HepG2 (cell line): Measurements from ENCODE around the gene PPP2R5D. TPM values are rescaled to one million over a fixed set of nuclear protein-coding genes. Genes with fewer than 3 reads are reported as not detected.

ENCODE experiments used
- ARID5B ChIP-seq: IDR thresholded peaks from 2 replicates; pipeline ENCODE4 v1.4.0; 2020; ENCODE audit warnings: mild to moderate bottlenecking, missing genetic modification reagents
- CHCHD3 ChIP-seq: sonication (generic); formaldehyde crosslinking; IDR thresholded peaks from 2 replicates; pipeline ENCODE4 v1.8.0; 2022; ENCODE audit warnings: mild to moderate bottlenecking, missing genetic modification reagents, moderate library complexity
- DMTF1 ChIP-seq: sonication (generic); formaldehyde crosslinking; IDR thresholded peaks from 2 replicates; pipeline ENCODE4 v1.4.0; 2020; ENCODE audit warnings: mild to moderate bottlenecking, missing genetic modification reagents
- ETV5 ChIP-seq: IDR thresholded peaks from 2 replicates; pipeline ENCODE4 v1.6.1; 2018; ENCODE audit warnings: missing biosample characterization, missing genetic modification reagents, inconsistent platforms, borderline replicate concordance
- FOSL1 ChIP-seq: sonication (generic); formaldehyde crosslinking; IDR thresholded peaks from 2 replicates; pipeline ENCODE4 v1.9.0; 2021; ENCODE audit warnings: missing genetic modification reagents, borderline replicate concordance
- KAT8 ChIP-seq: IDR thresholded peaks from 2 replicates; pipeline ENCODE4 v1.6.1; 2016; ENCODE audit warnings: missing genetic modification reagents, missing compliant biosample characterization
- MEIS1 ChIP-seq: sonication (generic); formaldehyde crosslinking; IDR thresholded peaks from 2 replicates; pipeline ENCODE4 v1.9.0; 2021; ENCODE audit warnings: mild to moderate bottlenecking, missing genetic modification reagents, moderate library complexity, borderline replicate concordance
- POLR2A ChIP-seq, 2 experiments: IDR thresholded peaks; 2 replicates each; pipeline ENCODE4 v1.6.1; 2011; ENCODE audit warnings: low read depth in 2 of 2, low read length in 2 of 2, mild to moderate bottlenecking in 1 of 2, moderate library complexity in 1 of 2; ENCODE audit not compliant: insufficient read depth in 1 of 2
- SKI ChIP-seq: fragments of 450-650 bp; IDR thresholded peaks from one replicate; pipeline ENCODE4 v1.6.1; 2018; ENCODE audit warnings: mild to moderate bottlenecking; ENCODE audit not compliant: partially characterized antibody
- TBL1XR1 ChIP-seq: fragments of 150-350 bp; IDR thresholded peaks from 2 replicates; pipeline ENCODE4 v1.6.1; 2014; ENCODE audit warnings: borderline replicate concordance, low read length; ENCODE audit not compliant: partially characterized antibody
- TRIM24 ChIP-seq: sonication (generic); formaldehyde crosslinking; IDR thresholded peaks from 2 replicates; pipeline ENCODE4 v1.8.0; 2022; ENCODE audit warnings: mild to moderate bottlenecking, missing genetic modification reagents
- ZBTB26 ChIP-seq: IDR thresholded peaks from 2 replicates; pipeline ENCODE4 v1.6.1; 2016; ENCODE audit warnings: missing compliant biosample characterization, missing genetic modification reagents, borderline replicate concordance
- ZFP91 ChIP-seq: sonication (generic); formaldehyde crosslinking; IDR thresholded peaks from 2 replicates; pipeline ENCODE4 v1.9.0; 2022; ENCODE audit warnings: missing genetic modification reagents, mild to moderate bottlenecking, borderline replicate concordance
- ZNF232 ChIP-seq: sonication (generic); formaldehyde crosslinking; IDR thresholded peaks from 2 replicates; pipeline ENCODE4 v1.4.0; 2020; ENCODE audit warnings: missing genetic modification reagents, borderline replicate concordance
- ZNF234 ChIP-seq: sonication (generic); formaldehyde crosslinking; conservative IDR thresholded peaks from 2 replicates; pipeline ENCODE4 v1.5.1; 2020; ENCODE audit warnings: mild to moderate bottlenecking, missing genetic modification reagents
- ZNF33A ChIP-seq: sonication (generic); formaldehyde crosslinking; IDR thresholded peaks from 2 replicates; pipeline ENCODE4 v1.5.1; 2020; ENCODE audit warnings: missing genetic modification reagents, mild to moderate bottlenecking, moderate library complexity, borderline replicate concordance
- ZNF607 ChIP-seq: sonication (generic); formaldehyde crosslinking; IDR thresholded peaks from 2 replicates; pipeline ENCODE4 v1.5.1; 2020; ENCODE audit warnings: missing genetic modification reagents, mild to moderate bottlenecking, borderline replicate concordance
- ZNF747 ChIP-seq: sonication (generic); formaldehyde crosslinking; IDR thresholded peaks from 2 replicates; pipeline ENCODE4 v1.8.1; 2023; ENCODE audit warnings: missing genetic modification reagents, mild to moderate bottlenecking, borderline replicate concordance
- ZNF883 ChIP-seq: sonication (generic); formaldehyde crosslinking; IDR thresholded peaks from 2 replicates; pipeline ENCODE4 v1.5.1; 2020; ENCODE audit warnings: mild to moderate bottlenecking, missing genetic modification reagents; ENCODE audit errors: not compliant biosample characterization
- ZSCAN12 ChIP-seq: sonication (generic); formaldehyde crosslinking; IDR thresholded peaks from 2 replicates; pipeline ENCODE4 v1.9.0; 2021; ENCODE audit warnings: mild to moderate bottlenecking, missing genetic modification reagents
- polyA plus RNA-seq, 8 experiments: library from polyadenylated mRNA; depleted of rRNA in 3 of 8; stranded (reverse) in 7 of 8; unstranded in 1 of 8; fragments of >200 nt; fragmentation: Illumina TruSeq in 4 of 8; extraction: Trizol in 4 of 8; gene quantifications; 2 replicates each; pipeline versions ENCODE4 v1.2.1 to v1.2.3, GENCODE V29; 2011 to 2016; ENCODE audit warnings: low read depth in 4 of 8, missing spikeins in 1 of 8, mixed read lengths in 1 of 8; ENCODE audit not compliant: insufficient read depth in 1 of 8
- total RNA-seq, 5 experiments: library from RNA; depleted of rRNA; stranded (reverse); fragments of >200 nt; fragmentation: Illumina TruSeq; extraction: Trizol; gene quantifications; 2 replicates each; pipeline ENCODE4 v1.2.3, GENCODE V29; 2016; ENCODE audit warnings: low read depth in 1 of 5

Gene PPP2R5D
- total and polyA plus RNA-seq, 2 of the 13 experiments (the other 11 are each of a cell fraction or from before 2014, with no cell fraction given) = 53.7 to 60.4 TPM

GRCh38 chr6:43021270-43022047 lies 37.1 kb downstream of the PPP2R5D start, which contains the start of gene RRP36 (continued):
- peak; percentile 41; the same call in 1 of the 2 replicates for TF ChIP-seq ARID5B (CRISPR knock-in tag)
- peak; percentile 50; the same call in 1 of the 2 replicates for TF ChIP-seq MEIS1 (CRISPR knock-in tag)
- TF ChIP-seq ETV5 (CRISPR knock-in tag) = peak; percentile 76
- peak; percentile 85; the same call in 1 of the 2 replicates for TF ChIP-seq ZNF232 (CRISPR knock-in tag)
- no peak for TF ChIP-seq TRIM24
- TF ChIP-seq KAT8 = peak; percentile 89
- TF ChIP-seq CHCHD3 (CRISPR knock-in tag) = no peak
- 0 out of 2 replicates have a peak, but pooled peaks have one; percentile 52 for TF ChIP-seq DMTF1 (CRISPR knock-in tag)
- TF ChIP-seq ZNF607 (CRISPR knock-in tag) = peak; percentile 68; the same call in 1 of the 2 replicates
- no peak for TF ChIP-seq TBL1XR1
- no peak for TF ChIP-seq ZNF747 (CRISPR knock-in tag)
- no peak for TF ChIP-seq ZNF33A (CRISPR knock-in tag)
- peak; percentile 88 for TF ChIP-seq ZNF883 (CRISPR knock-in tag)
- no peak; the same call in 1 of the 2 replicates for TF ChIP-seq ZBTB26 (CRISPR knock-in tag)
- TF ChIP-seq FOSL1 (CRISPR knock-in tag) = no peak; the same call in 1 of the 2 replicates
- TF ChIP-seq ZSCAN12 (CRISPR knock-in tag) = peak; percentile 53
- TF ChIP-seq ZFP91 (CRISPR knock-in tag) = no peak; the same call in 1 of the 2 replicates
- peak; percentile 20 for TF ChIP-seq SKI
- peak; percentile 83 to 87 for TF ChIP-seq POLR2A (IDR thresholded peaks at IDR 0.05; ENCODE audit: insufficient read depth in 1 of 2, low read depth in 2 of 2, low read length in 2 of 2)
- TF ChIP-seq ZNF234 (CRISPR knock-in tag) = no peak
